HG03039 (cell line): Measurements from ENCODE around the gene CFAP221.

Experiments
- ATAC-seq: cut with Tn5 transposase; IDR thresholded peaks from one replicate; pipeline ENCODE4 v1.9.1; 2021; ENCODE audit warnings: mild to moderate bottlenecking, moderate library complexity; ENCODE audit not compliant: unreplicated experiment

Gene CFAP221

GRCh38 chr2:119638685-119639554 is 94.7 kb downstream of the CFAP221 start:
- ATAC-seq = no peak

DNA sequence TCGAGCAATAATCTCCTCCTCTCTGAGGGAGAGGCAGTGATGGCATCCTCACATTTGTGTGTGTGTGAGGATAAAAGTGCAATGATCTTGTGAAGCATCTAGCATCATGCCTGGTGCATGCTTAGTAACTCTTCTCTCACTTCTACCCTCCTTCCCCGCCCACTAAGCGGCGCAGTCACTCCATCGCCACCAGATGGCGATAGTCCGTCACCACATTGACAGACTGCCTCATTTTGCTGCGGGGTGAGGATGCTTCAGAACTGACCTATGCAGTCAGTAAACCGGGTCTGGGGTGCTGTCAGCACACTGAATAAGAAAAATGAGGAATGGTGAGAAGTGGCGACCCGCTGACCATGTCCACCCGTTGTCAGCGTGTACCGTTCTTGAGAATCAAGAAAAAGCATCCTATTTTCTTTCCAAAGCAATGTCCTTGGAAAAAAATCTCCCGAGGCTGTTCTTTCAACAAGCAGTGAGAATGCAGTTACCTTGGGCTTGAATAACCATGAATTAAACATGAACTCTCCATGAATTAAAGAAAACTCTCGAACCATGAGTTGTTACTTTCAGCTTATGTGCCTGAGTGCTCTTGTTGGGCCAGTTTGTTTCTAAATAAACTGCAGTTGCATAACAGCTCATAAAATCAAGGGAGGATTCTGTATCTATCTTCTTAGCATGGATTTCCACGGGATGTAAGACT is 97.5 kb downstream of the CFAP221 start:
- peak; percentile 87 for ATAC-seq

DNA sequence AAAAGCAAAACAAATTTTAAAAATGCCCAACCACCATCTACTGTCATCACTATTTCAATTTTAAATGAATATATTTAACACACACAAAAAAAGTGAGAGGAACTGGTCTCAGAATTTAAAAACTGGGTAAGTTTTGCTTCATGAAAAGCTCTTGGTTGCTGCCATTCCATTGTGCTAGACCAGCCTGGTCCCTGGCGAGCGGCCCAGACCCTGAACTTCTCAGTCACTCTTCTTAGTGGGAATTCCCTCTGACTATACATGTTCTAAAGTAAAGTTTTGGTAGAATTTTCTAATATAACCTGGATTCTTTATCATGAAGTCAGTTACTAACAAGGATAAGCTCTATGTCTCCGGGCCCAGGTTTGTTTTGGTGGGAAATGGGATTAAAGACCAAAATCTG is 99.9 kb downstream of the CFAP221 start:
- ATAC-seq = no peak

DNA sequence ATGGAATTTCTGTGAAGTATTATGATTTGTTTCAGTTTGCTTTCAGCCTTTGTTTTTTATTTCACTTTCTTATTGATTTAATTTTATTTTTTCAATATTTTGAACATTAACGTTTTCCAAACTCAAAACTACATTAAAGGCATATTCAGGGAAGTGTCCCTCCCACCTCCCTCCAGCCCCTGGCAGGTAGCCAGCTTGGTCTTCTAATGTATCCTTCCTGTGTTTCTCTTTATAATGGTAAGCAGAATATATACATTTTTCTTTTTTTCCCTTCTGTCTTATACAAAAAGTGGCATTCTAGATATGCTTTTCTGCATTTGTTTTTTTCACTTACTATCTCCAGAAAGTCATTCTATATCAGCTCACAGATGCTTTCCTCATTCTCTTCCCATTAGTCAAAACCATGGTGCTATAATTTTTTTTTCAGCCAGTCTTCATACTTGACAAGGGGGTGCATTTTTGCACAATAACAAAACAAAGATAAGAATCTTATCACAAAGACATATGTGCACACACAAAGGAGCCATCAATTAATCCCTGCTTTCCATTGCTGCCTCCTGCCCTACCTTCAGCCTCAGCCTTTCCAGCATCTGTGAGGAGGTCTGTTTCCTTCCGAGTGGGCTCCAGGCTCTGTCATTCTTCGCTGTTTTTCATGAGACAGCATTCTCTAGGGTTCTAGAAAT is 101.1 kb downstream of the CFAP221 start:
- no peak for ATAC-seq

- ATAC-seq = no peak
Observed at GRCh38 chr2:119646149-119646548, 101.9 kb downstream of the CFAP221 start.

DNA sequence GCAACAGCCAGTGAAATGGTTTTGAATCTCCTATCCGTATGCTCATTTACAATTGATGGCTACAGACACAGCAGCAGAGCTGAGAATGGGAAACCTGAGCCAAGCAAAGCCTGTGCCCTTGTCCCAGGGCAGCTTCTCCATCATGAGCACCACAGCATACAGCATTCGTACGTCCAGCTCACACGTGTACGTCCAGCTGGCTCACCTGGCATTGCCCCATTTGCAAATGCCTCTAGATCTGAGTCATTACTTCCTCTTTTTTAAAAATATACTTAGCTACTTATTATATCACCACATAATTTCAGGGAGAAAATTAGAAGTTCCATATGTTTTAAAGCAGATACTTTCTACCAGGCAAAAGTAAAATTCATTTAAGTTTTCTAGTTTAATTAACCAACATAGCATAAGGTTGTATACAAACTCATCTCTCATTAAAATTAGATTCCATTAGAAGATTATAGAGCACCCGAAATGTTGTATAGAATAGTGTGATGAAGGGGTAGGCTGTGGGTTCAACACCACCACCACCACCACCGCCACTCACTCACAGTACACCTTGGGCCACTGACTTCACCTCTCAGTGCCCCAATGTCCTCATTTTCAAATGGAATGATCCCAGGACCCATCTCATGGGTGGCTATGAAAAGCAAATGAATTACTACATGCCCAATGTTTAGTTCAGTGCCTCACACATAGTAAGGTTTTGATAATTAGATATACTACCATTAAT is 103.4 kb downstream of the CFAP221 start:
- ATAC-seq = no peak

- no peak for ATAC-seq
Observed at GRCh38 chr2:119649364-119649917, 105.2 kb downstream of the CFAP221 start.

DNA sequence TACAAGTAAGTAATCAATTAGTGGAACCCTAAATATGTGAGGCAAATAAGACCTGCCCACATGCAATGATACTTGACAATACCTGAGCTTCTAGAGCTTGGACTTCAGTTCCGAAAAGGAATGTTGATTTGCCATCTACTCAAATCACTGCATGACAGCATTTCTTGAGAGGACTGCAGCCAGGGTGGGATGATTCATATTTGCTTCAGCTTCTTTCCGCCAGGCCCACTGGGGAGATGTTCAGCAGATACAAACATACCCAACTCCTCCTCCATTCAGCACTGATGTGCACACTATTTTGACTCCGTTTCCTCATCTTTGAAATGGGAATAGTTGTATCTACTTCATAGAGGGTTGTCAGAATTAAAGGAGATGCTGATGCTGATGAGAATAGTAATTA is 106.0 kb downstream of the CFAP221 start:
- no peak for ATAC-seq

GRCh38 chr2:119650846-119651370 is 106.7 kb downstream of the CFAP221 start:
- ATAC-seq = no peak

GRCh38 chr2:119657466-119658145 is 113.4 kb downstream of the CFAP221 start:
- ATAC-seq = no peak

- ATAC-seq = no peak
Observed at GRCh38 chr2:119659601-119660342, 115.5 kb downstream of the CFAP221 start.

GRCh38 chr2:119660343-119660658 is 116.1 kb downstream of the CFAP221 start:
- no peak for ATAC-seq

GRCh38 chr2:119662297-119662696 is 118.0 kb downstream of the CFAP221 start:
- no peak for ATAC-seq

- no peak for ATAC-seq
Observed at GRCh38 chr2:119668546-119668945, 124.3 kb downstream of the CFAP221 start.

DNA sequence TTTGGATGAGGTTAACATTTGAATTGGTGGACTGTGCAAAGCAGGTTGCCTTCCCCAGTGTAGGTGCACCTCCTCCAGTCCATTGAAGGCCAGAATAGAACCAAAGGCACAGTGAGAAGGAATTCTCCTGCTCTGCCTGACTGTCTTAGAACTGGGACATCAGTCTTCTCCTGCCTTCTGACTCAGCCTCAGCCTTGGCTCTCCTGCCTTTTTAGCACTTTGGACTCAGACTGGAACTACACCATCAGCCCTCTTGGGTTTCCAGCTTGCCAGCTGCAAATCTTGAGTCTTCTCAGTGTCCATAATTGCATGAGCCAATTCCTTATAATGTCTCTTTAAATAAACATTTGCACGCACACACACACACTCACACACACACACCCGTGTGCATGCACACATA is 126.8 kb downstream of the CFAP221 start:
- ATAC-seq = no peak

GRCh38 chr2:119671752-119672151 is 127.5 kb downstream of the CFAP221 start:
- no peak for ATAC-seq

- no peak for ATAC-seq
Observed at GRCh38 chr2:119672161-119672862, 128.1 kb downstream of the CFAP221 start.

DNA sequence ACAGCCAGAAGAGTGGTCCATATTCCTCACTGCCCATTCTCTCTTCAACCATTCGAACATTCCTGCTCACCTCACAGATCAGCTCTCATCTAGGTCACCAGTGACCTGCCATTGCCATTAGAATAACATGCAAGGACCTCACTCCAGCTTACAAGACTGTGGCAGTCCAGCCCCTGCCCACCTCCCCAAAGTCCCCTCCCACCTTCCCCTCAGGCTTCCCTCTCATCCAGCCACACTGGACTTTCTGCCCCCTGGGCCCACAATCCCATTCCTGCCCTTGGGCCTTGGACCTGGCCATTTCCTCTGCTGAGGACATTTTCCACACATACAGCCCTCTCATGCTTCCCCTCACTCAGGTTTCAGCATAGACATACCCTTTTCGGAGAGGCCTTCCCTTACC is 129.5 kb downstream of the CFAP221 start:
- ATAC-seq = no peak
